Ishikawa (cell line): Measurements from ENCODE around the gene DAP.

Experiments used
- CEBPB ChIP-seq: IDR thresholded peaks from 2 replicates; pipeline ENCODE4 v1.6.1; 2012
- CREB1 ChIP-seq: IDR thresholded peaks from 2 replicates; pipeline ENCODE4 v1.6.1; 2012; ENCODE audit warnings: low read depth
- EGR1 ChIP-seq: IDR thresholded peaks from 2 replicates; pipeline ENCODE4 v1.6.1; 2012
- EP300 ChIP-seq: IDR thresholded peaks from 2 replicates; pipeline ENCODE4 v1.6.1; 2012; ENCODE audit warnings: borderline replicate concordance
- NFIC ChIP-seq: IDR thresholded peaks from 2 replicates; pipeline ENCODE4 v1.6.1; 2012
- RAD21 ChIP-seq: IDR thresholded peaks from 2 replicates; pipeline ENCODE4 v1.6.1; 2012; ENCODE audit warnings: low read depth
- TAF1 ChIP-seq: IDR thresholded peaks from 2 replicates; pipeline ENCODE4 v1.6.1; 2012; ENCODE audit warnings: low read depth, mild to moderate bottlenecking
- TCF12 ChIP-seq: IDR thresholded peaks from 2 replicates; pipeline ENCODE4 v1.6.1; 2012; ENCODE audit warnings: low read depth
- TEAD4 ChIP-seq: IDR thresholded peaks from 2 replicates; pipeline ENCODE4 v1.6.1; 2012
- TF ChIP-seq, protein P1 (sequence below): IDR thresholded peaks from 2 replicates; pipeline ENCODE4 v1.6.1; 2012; ENCODE audit warnings: low read depth, mild to moderate bottlenecking
- TF ChIP-seq, protein P2 (sequence below): IDR thresholded peaks from 2 replicates; pipeline ENCODE4 v1.6.1; 2012

DNA sequence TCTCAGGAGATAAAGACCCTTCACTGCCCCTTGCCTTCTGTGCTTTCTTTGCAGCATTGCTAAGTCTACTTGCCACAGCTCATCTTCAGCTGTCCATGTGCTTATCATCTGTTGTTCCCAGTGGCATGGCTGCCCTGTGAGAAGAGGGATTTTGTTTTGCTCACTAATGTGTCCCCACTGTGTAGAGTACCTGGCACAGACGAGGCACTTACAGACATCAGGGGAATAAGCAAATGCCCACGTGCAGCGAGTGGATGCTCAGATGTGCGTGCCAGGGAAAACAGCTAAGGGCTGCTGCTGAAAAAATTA, 31.0 kb downstream of the DAP start:
- no peak for TF ChIP-seq RAD21
- no peak for TF ChIP-seq TEAD4
- TF ChIP-seq, protein P1, sequence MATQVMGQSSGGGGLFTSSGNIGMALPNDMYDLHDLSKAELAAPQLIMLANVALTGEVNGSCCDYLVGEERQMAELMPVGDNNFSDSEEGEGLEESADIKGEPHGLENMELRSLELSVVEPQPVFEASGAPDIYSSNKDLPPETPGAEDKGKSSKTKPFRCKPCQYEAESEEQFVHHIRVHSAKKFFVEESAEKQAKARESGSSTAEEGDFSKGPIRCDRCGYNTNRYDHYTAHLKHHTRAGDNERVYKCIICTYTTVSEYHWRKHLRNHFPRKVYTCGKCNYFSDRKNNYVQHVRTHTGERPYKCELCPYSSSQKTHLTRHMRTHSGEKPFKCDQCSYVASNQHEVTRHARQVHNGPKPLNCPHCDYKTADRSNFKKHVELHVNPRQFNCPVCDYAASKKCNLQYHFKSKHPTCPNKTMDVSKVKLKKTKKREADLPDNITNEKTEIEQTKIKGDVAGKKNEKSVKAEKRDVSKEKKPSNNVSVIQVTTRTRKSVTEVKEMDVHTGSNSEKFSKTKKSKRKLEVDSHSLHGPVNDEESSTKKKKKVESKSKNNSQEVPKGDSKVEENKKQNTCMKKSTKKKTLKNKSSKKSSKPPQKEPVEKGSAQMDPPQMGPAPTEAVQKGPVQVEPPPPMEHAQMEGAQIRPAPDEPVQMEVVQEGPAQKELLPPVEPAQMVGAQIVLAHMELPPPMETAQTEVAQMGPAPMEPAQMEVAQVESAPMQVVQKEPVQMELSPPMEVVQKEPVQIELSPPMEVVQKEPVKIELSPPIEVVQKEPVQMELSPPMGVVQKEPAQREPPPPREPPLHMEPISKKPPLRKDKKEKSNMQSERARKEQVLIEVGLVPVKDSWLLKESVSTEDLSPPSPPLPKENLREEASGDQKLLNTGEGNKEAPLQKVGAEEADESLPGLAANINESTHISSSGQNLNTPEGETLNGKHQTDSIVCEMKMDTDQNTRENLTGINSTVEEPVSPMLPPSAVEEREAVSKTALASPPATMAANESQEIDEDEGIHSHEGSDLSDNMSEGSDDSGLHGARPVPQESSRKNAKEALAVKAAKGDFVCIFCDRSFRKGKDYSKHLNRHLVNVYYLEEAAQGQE: no peak
- TF ChIP-seq, protein P2, sequence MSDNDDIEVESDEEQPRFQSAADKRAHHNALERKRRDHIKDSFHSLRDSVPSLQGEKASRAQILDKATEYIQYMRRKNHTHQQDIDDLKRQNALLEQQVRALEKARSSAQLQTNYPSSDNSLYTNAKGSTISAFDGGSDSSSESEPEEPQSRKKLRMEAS: no peak
- no peak for TF ChIP-seq TCF12
- no peak for TF ChIP-seq EGR1
- no peak for TF ChIP-seq TAF1
- TF ChIP-seq CREB1: no peak
- no peak for TF ChIP-seq EP300
- TF ChIP-seq NFIC: no peak
- no peak for TF ChIP-seq CEBPB
